HL-60 (cell line): ENCODE measurements around the gene ARHGEF1.

Experiments used
- DNase-seq, 2 experiments: peaks; one replicate each; pipeline ENCODE4 v3.0.0-alpha.2; 2010 to 2020; ENCODE audit warnings: low read depth in 1 of 2, low spot score in 1 of 2
- H3K27ac ChIP-seq: fragments of 250-450 bp; sonication (Bioruptor Pico); replicated peaks from 2 replicates; pipeline ENCODE4 v1.5.1; 2020; ENCODE audit warnings: mild to moderate bottlenecking, moderate library complexity
- H3K27me3 ChIP-seq: fragments of 250-450 bp; sonication (Bioruptor Pico); 2 replicates; pipeline ENCODE4 v1.5.1; 2021; ENCODE audit warnings: mild to moderate bottlenecking, moderate library complexity; ENCODE audit not compliant: insufficient read depth, poor library complexity, severe bottlenecking
- H3K4me3 ChIP-seq: replicated peaks from 2 replicates; pipeline ENCODE4 v1.5.1; 2011; ENCODE audit warnings: mild to moderate bottlenecking, control low read depth, low read length; ENCODE audit not compliant: insufficient read depth
- CTCF ChIP-seq: IDR thresholded peaks from one replicate; pipeline ENCODE4 v1.5.1; 2011; ENCODE audit warnings: low read length, control low read depth, inconsistent platforms; ENCODE audit not compliant: insufficient read depth
- GABPA ChIP-seq: IDR thresholded peaks from 2 replicates; pipeline ENCODE4 v1.6.1; 2012; ENCODE audit warnings: low read depth
- POLR2AphosphoS5 ChIP-seq: IDR thresholded peaks from 2 replicates; pipeline ENCODE4 v1.6.1; 2012; ENCODE audit warnings: low read depth
- REST ChIP-seq: IDR thresholded peaks from 2 replicates; pipeline ENCODE4 v1.6.1; 2012; ENCODE audit warnings: low read depth; ENCODE audit not compliant: insufficient replicate concordance
- SPI1 ChIP-seq: IDR thresholded peaks from 2 replicates; pipeline ENCODE4 v1.6.1; 2012; ENCODE audit warnings: low read depth, mild to moderate bottlenecking, borderline replicate concordance

The ARHGEF1 gene

GRCh38 chr19:41843371-41843770, 39.6 kb upstream of the ARHGEF1 start:
- Histone ChIP-seq H3K27ac (no peak overlapping the region), H3K4me3 (no peak overlapping the region), H3K27me3 (no peaks in the 10 kb centered on the region)
- TF ChIP-seq CTCF = no peak
- TF ChIP-seq SPI1 = peak; percentile 68; the same call in 1 of the 2 replicates
- no peak for DNase-seq

GRCh38 chr19:41844601-41845000, 38.4 kb upstream of the ARHGEF1 start, which contains the start of gene LYPD4:
Gene LYPD4, minus strand, starts transcription at chr19:41844683. Its CDS starts 5,398 bp downstream, at chr19:41839285.
- TF ChIP-seq SPI1 (no peak), GABPA (no peak), POLR2AphosphoS5 (no peak), REST (no peak), CTCF (no peak)
- no peak for DNase-seq
- Histone ChIP-seq H3K27ac (no peak within 1 kb of the TSS), H3K27me3 (no peaks in the 10 kb centered on the region), H3K4me3 (no peak within 1 kb of the TSS)

GRCh38 chr19:41845001-41845050, 38.2 kb upstream of the ARHGEF1 start, which contains the start of gene DMRTC2:
Gene DMRTC2, plus strand, starts transcription at chr19:41845042. Its CDS starts 2,387 bp downstream, at chr19:41847429.
- Histone ChIP-seq H3K27me3 (no peaks in the 10 kb centered on the region), H3K4me3 (no peak within 1 kb of the TSS), H3K27ac (no peak within 1 kb of the TSS)
- no peak for DNase-seq
- TF ChIP-seq REST = no peak
- TF ChIP-seq POLR2AphosphoS5 = no peak

GRCh38 chr19:41845051-41845590, 37.9 kb upstream of the ARHGEF1 start:
- no peak overlapping the region for H3K4me3 ChIP-seq
- no peak for DNase-seq
- TF ChIP-seq GABPA = no peak
- no peak for TF ChIP-seq POLR2AphosphoS5
- TF ChIP-seq REST = no peak
- TF ChIP-seq SPI1 = no peak
- no peak for TF ChIP-seq CTCF
- H3K27me3 ChIP-seq = no peaks in the 10 kb centered on the region
- no peak overlapping the region for H3K27ac ChIP-seq
